Fibroblast of the aortic adventitia (primary cell): ENCODE measurements around the gene GTF3C5. TPM values are rescaled to one million over a fixed set of nuclear protein-coding genes. Genes with fewer than 3 reads are reported as not detected.
"Not testable (repeated sequence)": the region's sequence is repeated elsewhere in the genome, so short reads cannot be mapped to it uniquely, and the experiment has no call there.

ENCODE experiments used
- DNase-seq: peaks from one replicate; pipeline ENCODE4 v3.0.0-alpha.2; 2010; ENCODE audit warnings: low read depth
- H3K4me3 ChIP-seq: 2 replicates; pipeline ENCODE4 v1.5.1; 2011; ENCODE audit warnings: low read depth, mild to moderate bottlenecking, control low read depth, low read length, moderate library complexity
- CTCF ChIP-seq: IDR thresholded peaks from 2 replicates; pipeline ENCODE4 v1.5.1; 2011; ENCODE audit warnings: mild to moderate bottlenecking, low read length, control low read depth, inconsistent platforms; ENCODE audit not compliant: insufficient read depth
- total RNA-seq: library from RNA; depleted of rRNA; stranded (reverse); fragments of >200 nt; gene quantifications from 2 replicates; pipeline ENCODE4 v1.2.3, GENCODE V29; 2012; ENCODE audit warnings: low replicate concordance

GTF3C5 gene
- total RNA-seq, 1 donor: 33.9 TPM

- DNase-seq: no peak
- H3K4me3 ChIP-seq: no peak overlapping the region
- TF ChIP-seq CTCF: no peak
Observed at GRCh38 chr9:132986114-132986513, 44.7 kb upstream of the GTF3C5 start.

GRCh38 chr9:132986640-132987620 is 43.9 kb upstream of the GTF3C5 start:
- DNase-seq: peak; percentile 3
- no peak for TF ChIP-seq CTCF
- H3K4me3 ChIP-seq: no peak overlapping the region

- no peak for DNase-seq
- TF ChIP-seq CTCF: no peak
- no peak overlapping the region for H3K4me3 ChIP-seq
Observed at GRCh38 chr9:132988244-132989013, 42.4 kb upstream of the GTF3C5 start.

DNA sequence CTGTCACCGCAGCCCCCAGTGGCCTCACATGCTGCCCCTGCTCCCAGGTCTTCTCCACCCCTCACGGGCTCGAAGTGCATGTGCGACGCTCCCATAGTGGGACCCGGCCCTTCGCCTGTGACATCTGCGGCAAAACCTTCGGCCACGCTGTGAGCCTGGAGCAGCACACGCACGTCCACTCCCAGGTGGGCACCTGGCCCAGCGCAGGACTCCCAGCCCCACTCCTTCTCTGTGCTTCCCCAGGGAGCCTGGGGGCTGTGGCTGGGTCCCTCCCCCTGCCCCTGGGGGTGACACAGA is 41.8 kb upstream of the GTF3C5 start:
- DNase-seq: no peak
- no peak for TF ChIP-seq CTCF
- H3K4me3 ChIP-seq: no peak overlapping the region

- TF ChIP-seq CTCF: no peak
- no peak overlapping the region for H3K4me3 ChIP-seq
- DNase-seq: no peak
Observed at GRCh38 chr9:132989414-132989996, 41.3 kb upstream of the GTF3C5 start.

DNA sequence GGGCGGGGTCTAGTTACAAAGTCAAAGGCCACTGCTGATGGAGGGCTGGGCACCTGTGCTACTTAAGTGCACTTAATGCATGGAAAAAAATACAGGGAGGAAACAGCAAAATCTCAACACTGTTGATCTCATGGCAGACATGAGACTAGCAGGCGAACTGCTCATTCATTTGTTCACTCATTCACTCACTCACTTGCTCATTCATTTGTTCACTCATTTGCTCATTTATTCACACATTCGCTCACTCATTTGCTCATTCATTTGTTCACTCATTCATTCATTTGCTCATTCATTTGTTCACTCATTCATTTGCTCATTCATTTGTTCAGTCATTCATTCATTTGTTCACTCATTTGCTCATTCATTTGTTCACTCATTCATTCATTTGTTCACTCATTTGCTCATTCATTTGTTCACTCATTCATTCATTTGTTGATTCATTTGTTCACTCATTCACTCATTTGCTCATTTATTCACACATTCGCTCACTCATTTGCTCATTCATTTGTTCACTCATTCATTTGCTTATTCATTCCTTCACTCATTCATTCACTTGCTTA is 40.7 kb upstream of the GTF3C5 start:
- H3K4me3 ChIP-seq: not testable (repeated sequence)
- peak; percentile 2 for DNase-seq

DNA sequence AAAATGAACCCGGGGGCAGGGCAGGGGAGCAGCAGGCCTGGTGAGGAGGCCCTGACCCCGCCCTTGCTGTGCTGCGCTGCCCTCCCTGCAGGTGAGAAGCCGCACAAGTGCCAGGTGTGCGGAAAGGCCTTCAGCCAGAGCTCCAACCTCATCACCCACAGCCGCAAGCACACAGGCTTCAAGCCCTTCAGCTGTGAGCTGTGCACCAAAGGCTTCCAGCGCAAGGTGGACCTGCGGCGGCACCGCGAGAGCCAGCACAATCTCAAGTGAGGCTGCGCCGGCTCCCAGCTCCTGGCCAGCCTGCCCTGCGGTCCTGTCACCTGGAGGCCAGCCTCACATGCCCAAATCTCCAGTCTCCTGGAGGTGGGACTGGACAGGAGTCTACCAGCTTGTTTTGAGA is 40.0 kb upstream of the GTF3C5 start:
- TF ChIP-seq CTCF: no peak
- no peak for DNase-seq
- no peak overlapping the region for H3K4me3 ChIP-seq
